ENCODE data around the gene ARAP2. TPM values are rescaled to one million over a fixed set of nuclear protein-coding genes. Genes with fewer than 3 reads are reported as not detected.

The ARAP2 gene
- total RNA-seq, 5 donors from 2014 or later (not counting 1 experiment from before 2014, with no cell fraction given) = 41.2 to 94.3 (median 61.0) TPM

DNA sequence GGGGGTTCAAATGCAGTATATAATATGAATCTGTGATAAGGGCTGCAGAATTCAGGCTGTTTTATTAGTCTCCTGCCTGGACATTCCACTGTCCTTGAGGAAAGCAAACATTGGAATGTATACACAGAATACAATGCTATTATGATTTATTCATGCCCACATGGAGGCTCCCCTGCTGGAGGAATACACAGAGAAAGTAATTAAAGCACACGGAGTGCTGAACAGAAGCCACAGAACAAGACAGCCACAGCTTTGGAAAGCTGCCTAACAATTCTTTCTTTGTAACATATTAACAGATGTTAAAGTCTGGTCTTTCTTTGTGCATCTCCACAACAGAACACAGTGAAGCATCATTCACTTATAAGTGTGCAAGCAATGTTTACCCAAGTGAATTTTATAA lies 155.8 kb downstream of the ARAP2 start:
- H3K36me3 Mint-ChIP-seq = peaks cover 41% of the 10 kb centered on the region
- H3K27ac Mint-ChIP-seq = no peak overlapping the region
- ChIA-PET POLR2A (no interaction called here), CTCF (no interaction called here)
- Histone ChIP-seq H3K4me1 (ENCODE audit: control insufficient read depth in 1 of 2, extremely low read depth in 1 of 2, insufficient read depth in 2 of 2, low read length in 2 of 2) (no peaks in the 10 kb centered on the region), H3K9me3 (no peaks in the 10 kb centered on the region), H3K4me3 (ENCODE audit: control insufficient read depth in 1 of 2, extremely low read depth in 1 of 2, low read length in 1 of 2) (no peak overlapping the region), H3K27ac (ENCODE audit: low read length) (no peak overlapping the region), H3K36me3 (ENCODE audit: control insufficient read depth in 2 of 2, extremely low read depth in 1 of 2, insufficient read depth in 1 of 2, low read length in 1 of 2) (peaks cover 0 to 42% of the 10 kb centered on the region in 2 donors), H3K27me3 (replicated peaks in 1 of 2; ENCODE audit: control insufficient read depth in 2 of 2, extremely low read depth in 1 of 2, insufficient read depth in 2 of 2, low read length in 1 of 2) (no peaks in the 10 kb centered on the region)
- no CpG with 5 or more reads among the region's 1 CpG for WGBS (ENCODE audit: insufficient coverage)
- no peaks in the 10 kb centered on the region for H3K9me3 Mint-ChIP-seq
- H3K4me3 Mint-ChIP-seq = no peak overlapping the region
- DNase-seq (no peak), ATAC-seq (replicated peaks in 1 of 4) (no peak)
- H3K27me3 Mint-ChIP-seq = no peaks in the 10 kb centered on the region
- no peaks in the 10 kb centered on the region for H3K4me1 Mint-ChIP-seq

DNA sequence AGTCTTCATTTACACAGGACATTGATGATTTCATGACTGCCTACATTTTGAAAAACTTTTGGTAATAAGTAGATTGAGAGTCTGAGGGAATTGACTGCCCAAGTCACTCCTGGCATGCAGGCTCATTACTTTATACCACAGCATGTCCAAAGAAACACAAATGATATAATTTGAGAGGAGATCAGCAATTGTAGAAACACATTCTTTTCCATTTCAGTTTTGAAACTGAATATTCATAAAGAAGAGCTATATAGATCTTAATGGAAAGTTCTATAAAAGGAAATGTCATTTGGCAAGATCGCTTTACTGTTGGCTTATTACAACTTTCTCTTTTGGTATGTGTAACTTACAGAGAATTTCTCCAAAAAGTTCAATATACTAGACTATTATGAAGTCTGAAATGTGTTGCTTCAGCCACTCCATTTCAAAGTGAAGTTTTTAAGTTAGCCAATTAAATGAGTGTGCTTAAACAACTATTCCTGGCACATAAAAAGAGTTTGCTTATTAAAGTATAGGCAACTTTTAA lies 158.0 kb downstream of the ARAP2 start:
- no peak overlapping the region for H3K4me3 ChIP-seq (ENCODE audit: control insufficient read depth in 1 of 2, extremely low read depth in 1 of 2, low read length in 1 of 2)
- no CpG with 5 or more reads among the region's 1 CpG for WGBS (ENCODE audit: insufficient coverage)
- H3K36me3 ChIP-seq (ENCODE audit: control insufficient read depth in 2 of 2, extremely low read depth in 1 of 2, insufficient read depth in 1 of 2, low read length in 1 of 2) = peaks cover 4 to 47% of the 10 kb centered on the region in 2 donors
- no peaks in the 10 kb centered on the region for H3K4me1 ChIP-seq (ENCODE audit: control insufficient read depth in 1 of 2, extremely low read depth in 1 of 2, insufficient read depth in 2 of 2, low read length in 2 of 2)
- H3K27ac Mint-ChIP-seq = no peak overlapping the region
- H3K9me3 Mint-ChIP-seq = no peaks in the 10 kb centered on the region
- CTCF ChIA-PET = no interaction called here
- DNase-seq (no peak), ATAC-seq (replicated peaks in 1 of 4) (no peak)
- POLR2A ChIA-PET = no interaction called here
- no peaks in the 10 kb centered on the region for H3K27me3 Mint-ChIP-seq
- H3K27me3 ChIP-seq (replicated peaks in 1 of 2; ENCODE audit: control insufficient read depth in 2 of 2, extremely low read depth in 1 of 2, insufficient read depth in 2 of 2, low read length in 1 of 2) = no peaks in the 10 kb centered on the region
- no peak overlapping the region for H3K4me3 Mint-ChIP-seq
- H3K27ac ChIP-seq (ENCODE audit: low read length) = no peak overlapping the region
- H3K9me3 ChIP-seq = no peaks in the 10 kb centered on the region
- peaks cover 28% of the 10 kb centered on the region for H3K36me3 Mint-ChIP-seq
- H3K4me1 Mint-ChIP-seq = no peaks in the 10 kb centered on the region

DNA sequence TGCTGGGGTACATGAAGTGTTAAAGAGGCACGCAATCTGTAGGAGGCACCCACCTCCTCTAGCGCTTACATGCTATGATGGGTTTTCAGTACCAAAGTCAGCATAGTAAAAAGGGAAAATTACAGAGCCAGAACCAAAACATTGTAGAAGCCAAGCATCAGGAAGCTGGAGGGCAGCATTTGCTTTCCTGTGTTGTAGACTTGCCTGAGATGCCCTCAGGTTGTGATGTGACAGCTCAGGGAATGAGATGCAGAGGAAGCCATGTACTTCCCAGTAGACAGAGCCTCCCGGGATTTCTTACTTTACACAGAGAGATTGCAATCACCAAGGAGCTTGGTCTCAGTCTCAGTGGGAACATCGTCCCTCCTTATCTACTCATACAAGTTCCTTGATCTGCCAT lies 161.5 kb downstream of the ARAP2 start:
- ChIA-PET POLR2A (no interaction called here), CTCF (no interaction called here)
- WGBS (ENCODE audit: insufficient coverage) = 100% methylated on average over 2 of the region's 4 CpGs
- H3K36me3 Mint-ChIP-seq = peaks cover 13% of the 10 kb centered on the region
- no peak for ATAC-seq (replicated peaks in 1 of 4)
- H3K27me3 Mint-ChIP-seq = no peaks in the 10 kb centered on the region
- no peaks in the 10 kb centered on the region for H3K4me1 Mint-ChIP-seq
- no peak for DNase-seq
- H3K4me1 ChIP-seq (ENCODE audit: control insufficient read depth in 1 of 2, extremely low read depth in 1 of 2, insufficient read depth in 2 of 2, low read length in 2 of 2) = no peaks in the 10 kb centered on the region
- H3K27ac Mint-ChIP-seq = no peak overlapping the region
- H3K9me3 ChIP-seq = no peaks in the 10 kb centered on the region
- peaks cover 5 to 55% of the 10 kb centered on the region in 2 donors for H3K36me3 ChIP-seq (ENCODE audit: control insufficient read depth in 2 of 2, extremely low read depth in 1 of 2, insufficient read depth in 1 of 2, low read length in 1 of 2)
- no peak overlapping the region for H3K4me3 ChIP-seq (ENCODE audit: control insufficient read depth in 1 of 2, extremely low read depth in 1 of 2, low read length in 1 of 2)
- no peak overlapping the region for H3K27ac ChIP-seq (ENCODE audit: low read length)
- H3K4me3 Mint-ChIP-seq = no peak overlapping the region
- no peaks in the 10 kb centered on the region for H3K9me3 Mint-ChIP-seq
- H3K27me3 ChIP-seq (replicated peaks in 1 of 2; ENCODE audit: control insufficient read depth in 2 of 2, extremely low read depth in 1 of 2, insufficient read depth in 2 of 2, low read length in 1 of 2) = no peaks in the 10 kb centered on the region

GRCh38 chr4:36081185-36081584 lies 163.1 kb downstream of the ARAP2 start:
- Mint-ChIP-seq H3K9me3 (no peaks in the 10 kb centered on the region), H3K27ac (no peak overlapping the region), H3K36me3 (peaks cover 12% of the 10 kb centered on the region), H3K4me3 (no peak overlapping the region), H3K4me1 (no peaks in the 10 kb centered on the region), H3K27me3 (no peaks in the 10 kb centered on the region)
- Histone ChIP-seq H3K27ac (ENCODE audit: low read length) (no peak overlapping the region), H3K9me3 (no peaks in the 10 kb centered on the region), H3K36me3 (ENCODE audit: control insufficient read depth in 2 of 2, extremely low read depth in 1 of 2, insufficient read depth in 1 of 2, low read length in 1 of 2) (peaks cover 5 to 67% of the 10 kb centered on the region in 2 donors), H3K27me3 (replicated peaks in 1 of 2; ENCODE audit: control insufficient read depth in 2 of 2, extremely low read depth in 1 of 2, insufficient read depth in 2 of 2, low read length in 1 of 2) (no peaks in the 10 kb centered on the region), H3K4me3 (ENCODE audit: control insufficient read depth in 1 of 2, extremely low read depth in 1 of 2, low read length in 1 of 2) (no peak overlapping the region), H3K4me1 (ENCODE audit: control insufficient read depth in 1 of 2, extremely low read depth in 1 of 2, insufficient read depth in 2 of 2, low read length in 2 of 2) (no peaks in the 10 kb centered on the region)
- ChIA-PET CTCF (no interaction called here), POLR2A (interaction anchor here in 1 of 2 donors (0.6 kb wide), 1 partner anchor 277 kb away, joined by 3 read pairs; no protein-coding TSS in a partner anchor)
- DNase-seq = no peak
- no peak for ATAC-seq (replicated peaks in 1 of 4)
- 43% methylated on average over 1 of the region's 3 CpGs for WGBS (ENCODE audit: insufficient coverage)

DNA sequence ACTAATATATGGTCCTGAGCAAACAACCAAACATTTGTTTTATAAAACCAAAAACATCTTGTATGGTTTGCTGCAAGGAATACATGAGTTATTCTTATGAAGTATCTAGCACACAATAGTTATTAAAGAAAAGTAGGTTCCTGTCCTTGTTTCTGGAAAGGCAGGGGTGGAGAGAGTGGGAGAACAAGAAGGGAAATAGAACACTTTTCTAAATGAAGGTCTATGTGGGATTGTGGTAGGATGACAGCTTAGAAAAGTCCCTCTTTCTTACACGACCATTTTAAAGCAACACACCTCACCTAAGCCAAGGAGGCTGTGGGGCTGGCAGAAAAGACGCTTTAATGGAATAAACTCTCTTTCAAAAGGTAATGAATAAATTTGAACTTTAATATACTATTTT lies 164.6 kb downstream of the ARAP2 start:
- Histone ChIP-seq H3K4me1 (ENCODE audit: control insufficient read depth in 1 of 2, extremely low read depth in 1 of 2, insufficient read depth in 2 of 2, low read length in 2 of 2) (no peaks in the 10 kb centered on the region), H3K9me3 (no peaks in the 10 kb centered on the region), H3K27me3 (replicated peaks in 1 of 2; ENCODE audit: control insufficient read depth in 2 of 2, extremely low read depth in 1 of 2, insufficient read depth in 2 of 2, low read length in 1 of 2) (no peaks in the 10 kb centered on the region), H3K27ac (ENCODE audit: low read length) (no peak overlapping the region), H3K36me3 (ENCODE audit: control insufficient read depth in 2 of 2, extremely low read depth in 1 of 2, insufficient read depth in 1 of 2, low read length in 1 of 2) (peaks cover 5 to 75% of the 10 kb centered on the region in 2 donors), H3K4me3 (ENCODE audit: control insufficient read depth in 1 of 2, extremely low read depth in 1 of 2, low read length in 1 of 2) (no peak overlapping the region)
- CTCF ChIA-PET = no interaction called here
- ATAC-seq (replicated peaks in 1 of 4) (no peak), DNase-seq (no peak)
- Mint-ChIP-seq H3K27ac (no peak overlapping the region), H3K27me3 (no peaks in the 10 kb centered on the region), H3K4me3 (no peak overlapping the region), H3K9me3 (no peaks in the 10 kb centered on the region), H3K4me1 (no peaks in the 10 kb centered on the region), H3K36me3 (peaks cover 7% of the 10 kb centered on the region)
- POLR2A ChIA-PET = interaction anchor here in 1 of 2 donors (0.7 kb wide), 1 partner anchor 65 kb away, joined by 10 read pairs; no protein-coding TSS in a partner anchor
- WGBS (ENCODE audit: insufficient coverage) = no CpG with 5 or more reads among the region's 2 CpGs

- no peak overlapping the region for H3K4me3 ChIP-seq (ENCODE audit: control insufficient read depth in 1 of 2, extremely low read depth in 1 of 2, low read length in 1 of 2)
- H3K9me3 Mint-ChIP-seq = no peaks in the 10 kb centered on the region
- H3K9me3 ChIP-seq = no peaks in the 10 kb centered on the region
- ChIA-PET POLR2A (no interaction called here), CTCF (no interaction called here)
- DNase-seq (no peak), ATAC-seq (replicated peaks in 1 of 4) (no peak)
- H3K4me1 Mint-ChIP-seq = no peaks in the 10 kb centered on the region
- no peak overlapping the region for H3K27ac ChIP-seq (ENCODE audit: low read length)
- H3K36me3 Mint-ChIP-seq = peaks cover 14% of the 10 kb centered on the region
- no peak overlapping the region for H3K27ac Mint-ChIP-seq
- no peaks in the 10 kb centered on the region for H3K4me1 ChIP-seq (ENCODE audit: control insufficient read depth in 1 of 2, extremely low read depth in 1 of 2, insufficient read depth in 2 of 2, low read length in 2 of 2)
- WGBS (ENCODE audit: insufficient coverage) = no CpG with 5 or more reads among the region's 4 CpGs
- peaks cover 5 to 80% of the 10 kb centered on the region in 2 donors for H3K36me3 ChIP-seq (ENCODE audit: control insufficient read depth in 2 of 2, extremely low read depth in 1 of 2, insufficient read depth in 1 of 2, low read length in 1 of 2)
- H3K27me3 Mint-ChIP-seq = no peaks in the 10 kb centered on the region
- no peaks in the 10 kb centered on the region for H3K27me3 ChIP-seq (replicated peaks in 1 of 2; ENCODE audit: control insufficient read depth in 2 of 2, extremely low read depth in 1 of 2, insufficient read depth in 2 of 2, low read length in 1 of 2)
- H3K4me3 Mint-ChIP-seq = no peak overlapping the region
Observed at GRCh38 chr4:36078319-36078718, 166.0 kb downstream of the ARAP2 start.

- H3K9me3 Mint-ChIP-seq = no peaks in the 10 kb centered on the region
- Histone ChIP-seq H3K9me3 (no peaks in the 10 kb centered on the region), H3K36me3 (ENCODE audit: control insufficient read depth in 2 of 2, extremely low read depth in 1 of 2, insufficient read depth in 1 of 2, low read length in 1 of 2) (peaks cover 6 to 70% of the 10 kb centered on the region in 2 donors), H3K27me3 (replicated peaks in 1 of 2; ENCODE audit: control insufficient read depth in 2 of 2, extremely low read depth in 1 of 2, insufficient read depth in 2 of 2, low read length in 1 of 2) (no peaks in the 10 kb centered on the region), H3K4me3 (ENCODE audit: control insufficient read depth in 1 of 2, extremely low read depth in 1 of 2, low read length in 1 of 2) (no peak overlapping the region), H3K4me1 (ENCODE audit: control insufficient read depth in 1 of 2, extremely low read depth in 1 of 2, insufficient read depth in 2 of 2, low read length in 2 of 2) (no peaks in the 10 kb centered on the region), H3K27ac (ENCODE audit: low read length) (no peak overlapping the region)
- H3K4me3 Mint-ChIP-seq = no peak overlapping the region
- ChIA-PET POLR2A (interaction anchor here in 1 of 2 donors (0.7 kb wide), 1 partner anchor 1632 kb away, joined by 3 read pairs; no protein-coding TSS in a partner anchor), CTCF (no interaction called here)
- H3K36me3 Mint-ChIP-seq = peaks cover 46% of the 10 kb centered on the region
- H3K27me3 Mint-ChIP-seq = no peaks in the 10 kb centered on the region
- DNase-seq (no peak), ATAC-seq (replicated peaks in 1 of 4) (no peak)
- no peak overlapping the region for H3K27ac Mint-ChIP-seq
- WGBS (ENCODE audit: insufficient coverage) = no CpG with 5 or more reads among the region's 3 CpGs
- H3K4me1 Mint-ChIP-seq = no peaks in the 10 kb centered on the region
Observed at GRCh38 chr4:36072529-36072928, 171.8 kb downstream of the ARAP2 start.

Measured in T-cell (primary cell).